Measurements from ENCODE around the gene OTUD5.
"Not testable (repeated sequence)": the region's sequence is repeated elsewhere in the genome, so short reads cannot be mapped to it uniquely, and the experiment has no call there.

OTUD5 gene

DNA sequence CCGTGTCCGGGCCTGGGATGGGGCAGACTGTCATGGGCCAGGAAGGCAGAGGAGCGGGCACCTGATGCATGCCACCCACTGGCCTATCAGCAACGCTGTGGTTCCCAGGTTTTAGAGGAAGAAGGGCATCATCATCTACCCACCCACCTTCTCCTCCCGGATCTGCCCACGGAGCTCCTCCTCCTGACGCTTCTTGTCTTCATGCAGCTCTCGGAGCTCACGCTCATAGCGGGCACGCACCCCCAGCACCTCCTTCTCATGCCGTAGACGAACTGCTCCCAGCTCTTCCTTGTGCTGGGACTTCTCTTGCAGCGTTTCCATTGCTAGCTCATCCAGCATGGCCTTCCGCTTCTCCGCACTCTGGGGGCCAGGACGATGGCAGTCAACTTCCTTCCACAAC is 25.7 kb upstream of the OTUD5 start:
- no peak overlapping the region for H3K4me3 ChIP-seq (ENCODE audit: low read depth, low read length)
- DNase-seq (ENCODE audit: low read depth) = no peak
- in situ Hi-C loops (cut with HindIII; ENCODE audit: low sequenced_read_pairs) = no loop called here
- TF ChIP-seq, protein P1, sequence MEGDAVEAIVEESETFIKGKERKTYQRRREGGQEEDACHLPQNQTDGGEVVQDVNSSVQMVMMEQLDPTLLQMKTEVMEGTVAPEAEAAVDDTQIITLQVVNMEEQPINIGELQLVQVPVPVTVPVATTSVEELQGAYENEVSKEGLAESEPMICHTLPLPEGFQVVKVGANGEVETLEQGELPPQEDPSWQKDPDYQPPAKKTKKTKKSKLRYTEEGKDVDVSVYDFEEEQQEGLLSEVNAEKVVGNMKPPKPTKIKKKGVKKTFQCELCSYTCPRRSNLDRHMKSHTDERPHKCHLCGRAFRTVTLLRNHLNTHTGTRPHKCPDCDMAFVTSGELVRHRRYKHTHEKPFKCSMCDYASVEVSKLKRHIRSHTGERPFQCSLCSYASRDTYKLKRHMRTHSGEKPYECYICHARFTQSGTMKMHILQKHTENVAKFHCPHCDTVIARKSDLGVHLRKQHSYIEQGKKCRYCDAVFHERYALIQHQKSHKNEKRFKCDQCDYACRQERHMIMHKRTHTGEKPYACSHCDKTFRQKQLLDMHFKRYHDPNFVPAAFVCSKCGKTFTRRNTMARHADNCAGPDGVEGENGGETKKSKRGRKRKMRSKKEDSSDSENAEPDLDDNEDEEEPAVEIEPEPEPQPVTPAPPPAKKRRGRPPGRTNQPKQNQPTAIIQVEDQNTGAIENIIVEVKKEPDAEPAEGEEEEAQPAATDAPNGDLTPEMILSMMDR (IDR thresholded peaks at IDR 0.05; ENCODE audit: low read depth, low read length, missing control alignments) = no peak

DNA sequence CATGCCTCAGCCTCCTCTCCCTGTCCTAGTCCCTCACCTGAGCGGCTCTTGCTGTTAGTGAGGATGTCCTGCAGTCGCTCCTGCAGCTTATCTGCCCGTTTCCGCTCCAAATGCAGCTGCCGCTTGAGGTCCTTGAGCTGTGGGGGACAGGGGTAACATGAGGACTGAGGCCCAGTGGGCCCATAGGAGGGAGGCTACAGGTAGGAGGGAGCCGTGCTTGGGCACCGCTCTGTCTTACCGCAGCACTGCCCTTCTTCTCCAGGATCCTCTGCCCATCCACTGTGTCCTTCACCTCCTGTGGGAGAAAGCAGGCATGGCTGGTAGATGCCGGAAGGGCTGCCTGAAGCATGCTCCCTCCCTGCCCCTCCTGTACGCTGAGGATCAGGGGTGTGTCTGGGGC is 23.8 kb upstream of the OTUD5 start:
- DNase-seq (ENCODE audit: low read depth) = no peak
- in situ Hi-C loops (cut with HindIII; ENCODE audit: low sequenced_read_pairs) = no loop called here
- TF ChIP-seq, protein P1 (IDR thresholded peaks at IDR 0.05; ENCODE audit: low read depth, low read length, missing control alignments) = no peak
- no peak overlapping the region for H3K4me3 ChIP-seq (ENCODE audit: low read depth, low read length)

DNA sequence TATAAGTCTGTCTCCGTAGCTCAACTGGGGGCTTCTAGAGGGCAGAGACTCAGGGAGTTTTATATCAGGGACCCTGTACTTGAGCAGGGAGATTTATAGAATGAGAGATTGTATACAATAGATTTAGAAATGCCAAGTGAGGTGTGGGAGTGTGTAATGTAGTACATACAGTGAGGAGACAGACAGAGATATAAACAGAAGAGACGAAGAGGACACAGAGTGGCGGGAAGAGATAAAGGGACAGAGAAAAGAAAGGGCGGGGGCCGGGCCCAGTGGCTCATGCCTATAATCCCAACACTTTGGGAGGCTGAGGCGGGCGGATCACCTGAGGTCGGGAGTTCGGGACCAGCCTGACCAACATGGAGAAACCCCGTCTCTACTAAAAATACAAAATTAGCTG is 22.9 kb upstream of the OTUD5 start:
- in situ Hi-C loops (cut with HindIII; ENCODE audit: low sequenced_read_pairs); DNase-seq (ENCODE audit: low read depth); H3K4me3 ChIP-seq (ENCODE audit: low read depth, low read length): not testable (repeated sequence)

DNA sequence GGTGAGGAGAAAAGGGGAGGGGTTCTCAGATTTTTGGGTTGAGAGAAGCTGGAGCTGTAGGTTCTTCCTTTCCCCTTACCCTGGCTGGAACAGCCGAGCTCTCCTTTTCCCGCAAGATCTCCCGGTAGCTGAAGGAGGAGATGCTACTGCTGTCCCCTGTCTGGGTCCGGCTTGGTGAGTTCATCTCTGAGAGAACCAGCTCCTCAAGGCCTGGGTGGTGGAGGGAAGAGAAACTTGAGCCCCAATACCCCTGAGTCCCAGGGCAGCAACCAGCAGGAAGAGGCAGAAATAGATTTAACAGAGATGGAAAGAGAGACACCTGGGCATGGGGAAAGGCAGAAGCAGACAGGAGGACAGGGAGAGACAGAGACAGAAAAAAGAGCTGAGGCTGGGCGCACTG is 20.8 kb upstream of the OTUD5 start:
- in situ Hi-C loops (cut with HindIII; ENCODE audit: low sequenced_read_pairs) = no loop called here
- no peak for DNase-seq (ENCODE audit: low read depth)
- TF ChIP-seq, protein P1 (IDR thresholded peaks at IDR 0.05; ENCODE audit: low read depth, low read length, missing control alignments) = no peak
- H3K4me3 ChIP-seq (ENCODE audit: low read depth, low read length) = no peak overlapping the region

DNA sequence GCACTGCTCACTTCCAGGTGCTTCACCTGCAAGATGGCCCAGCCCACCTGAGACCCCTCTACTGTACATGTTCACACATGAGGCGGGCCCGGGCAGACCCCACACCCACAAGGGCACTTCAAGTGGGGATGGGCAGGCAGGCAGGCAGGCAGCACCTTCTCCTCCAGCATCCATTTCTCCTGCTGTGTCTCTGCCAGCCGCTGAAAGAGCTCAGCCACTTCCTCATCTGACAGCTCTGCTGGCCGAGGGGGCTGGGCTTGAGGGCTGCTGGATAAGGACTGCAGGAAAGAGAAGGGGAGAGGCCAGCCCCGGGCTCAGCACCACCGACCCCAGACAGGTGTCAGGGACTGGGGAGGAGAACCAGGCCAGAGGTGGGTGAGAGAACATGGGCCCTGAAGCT is 18.7 kb upstream of the OTUD5 start:
- no peak overlapping the region for H3K4me3 ChIP-seq (ENCODE audit: low read depth, low read length)
- TF ChIP-seq, protein P1 (IDR thresholded peaks at IDR 0.05; ENCODE audit: low read depth, low read length, missing control alignments) = no peak
- DNase-seq (ENCODE audit: low read depth) = no peak
- in situ Hi-C loops (cut with HindIII; ENCODE audit: low sequenced_read_pairs) = no loop called here

DNA sequence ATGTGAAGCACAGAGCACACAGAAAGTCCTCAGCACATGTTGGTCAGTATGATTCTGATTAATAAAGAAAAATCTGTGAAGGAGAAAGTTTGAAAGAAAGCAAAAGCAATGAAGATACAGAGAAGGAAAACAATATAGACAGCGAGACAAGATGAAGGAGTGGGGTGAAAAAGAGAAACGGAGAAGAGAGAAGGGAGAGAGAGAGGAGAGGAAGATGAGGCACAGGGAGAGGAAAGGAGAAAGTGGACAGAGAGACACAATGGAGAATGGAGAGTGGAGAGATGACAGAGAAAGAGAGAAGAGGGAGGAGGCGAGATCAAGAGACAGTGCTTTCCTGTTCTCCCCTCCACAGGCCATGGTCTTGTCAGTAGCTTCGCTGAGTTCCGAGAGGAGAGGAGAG is 18.1 kb upstream of the OTUD5 start:
- no peak overlapping the region for H3K4me3 ChIP-seq (ENCODE audit: low read depth, low read length)
- TF ChIP-seq, protein P1 (IDR thresholded peaks at IDR 0.05; ENCODE audit: low read depth, low read length, missing control alignments) = no peak
- DNase-seq (ENCODE audit: low read depth) = no peak
- in situ Hi-C loops (cut with HindIII; ENCODE audit: low sequenced_read_pairs) = no loop called here

DNA sequence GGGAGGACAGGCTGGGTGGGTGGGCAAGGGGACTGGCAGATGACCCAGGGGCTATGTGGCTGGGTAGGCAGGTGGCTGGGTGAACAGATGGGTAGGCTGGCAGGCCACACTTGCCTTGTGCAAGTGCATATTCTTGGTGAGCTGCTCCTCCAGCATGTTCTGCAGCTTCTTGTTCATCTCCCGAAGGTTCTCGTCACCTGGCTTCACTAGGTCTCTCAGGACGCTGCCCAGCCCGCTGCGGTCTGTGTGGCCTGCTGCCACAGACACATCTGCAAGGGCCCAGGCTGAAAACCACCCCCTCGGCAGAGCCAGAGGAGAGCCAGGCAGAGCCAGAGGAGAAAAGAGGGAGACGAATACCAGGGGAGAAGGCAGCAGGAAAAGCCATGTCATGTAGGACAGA is 17.6 kb upstream of the OTUD5 start:
- TF ChIP-seq, protein P1 (IDR thresholded peaks at IDR 0.05; ENCODE audit: low read depth, low read length, missing control alignments) = no peak
- no peak overlapping the region for H3K4me3 ChIP-seq (ENCODE audit: low read depth, low read length)
- DNase-seq (ENCODE audit: low read depth) = no peak
- in situ Hi-C loops (cut with HindIII; ENCODE audit: low sequenced_read_pairs) = no loop called here
